Measurements from ENCODE around the gene CRYZL1.

CRYZL1 gene

DNA sequence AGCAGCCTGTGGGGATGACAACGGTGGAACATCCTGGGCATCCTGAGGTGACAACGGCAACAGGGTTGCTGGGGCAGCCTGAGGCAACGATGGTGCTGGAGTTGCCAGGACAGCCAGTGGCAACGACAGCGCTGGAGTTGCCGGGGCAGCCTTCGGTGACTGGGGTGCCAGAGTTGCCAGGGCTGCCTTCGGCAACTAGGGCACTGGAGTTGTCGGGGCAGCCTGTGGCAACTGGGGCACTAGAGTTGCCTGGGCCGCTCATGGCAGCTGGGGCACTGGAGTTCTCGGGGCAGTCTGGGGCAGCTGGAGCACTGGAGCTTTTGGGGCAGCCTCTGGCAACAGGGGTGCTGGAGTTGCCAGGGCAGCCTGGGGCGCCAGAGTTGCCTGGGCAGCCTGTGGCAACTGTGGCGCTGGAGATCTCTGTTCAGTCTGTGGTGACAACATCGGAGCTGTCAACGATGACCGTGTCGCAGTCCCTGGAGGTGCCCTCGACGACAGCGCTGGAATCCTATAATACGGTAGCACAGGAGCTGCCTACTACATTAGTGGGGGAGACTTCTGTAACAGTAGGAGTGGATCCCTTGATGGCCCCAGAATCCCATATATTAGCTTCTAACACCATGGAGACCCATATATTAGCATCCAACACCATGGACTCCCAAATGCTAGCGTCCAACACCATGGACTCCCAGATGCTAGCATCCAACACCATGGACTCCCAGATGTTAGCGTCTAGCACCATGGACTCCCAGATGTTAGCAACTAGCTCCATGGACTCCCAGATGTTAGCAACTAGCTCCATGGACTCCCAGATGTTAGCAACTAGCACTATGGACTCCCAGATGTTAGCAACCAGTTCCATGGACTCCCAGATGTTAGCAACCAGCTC is 90.5 kb downstream of the CRYZL1 start:
- TF ChIP-seq, protein P1, sequence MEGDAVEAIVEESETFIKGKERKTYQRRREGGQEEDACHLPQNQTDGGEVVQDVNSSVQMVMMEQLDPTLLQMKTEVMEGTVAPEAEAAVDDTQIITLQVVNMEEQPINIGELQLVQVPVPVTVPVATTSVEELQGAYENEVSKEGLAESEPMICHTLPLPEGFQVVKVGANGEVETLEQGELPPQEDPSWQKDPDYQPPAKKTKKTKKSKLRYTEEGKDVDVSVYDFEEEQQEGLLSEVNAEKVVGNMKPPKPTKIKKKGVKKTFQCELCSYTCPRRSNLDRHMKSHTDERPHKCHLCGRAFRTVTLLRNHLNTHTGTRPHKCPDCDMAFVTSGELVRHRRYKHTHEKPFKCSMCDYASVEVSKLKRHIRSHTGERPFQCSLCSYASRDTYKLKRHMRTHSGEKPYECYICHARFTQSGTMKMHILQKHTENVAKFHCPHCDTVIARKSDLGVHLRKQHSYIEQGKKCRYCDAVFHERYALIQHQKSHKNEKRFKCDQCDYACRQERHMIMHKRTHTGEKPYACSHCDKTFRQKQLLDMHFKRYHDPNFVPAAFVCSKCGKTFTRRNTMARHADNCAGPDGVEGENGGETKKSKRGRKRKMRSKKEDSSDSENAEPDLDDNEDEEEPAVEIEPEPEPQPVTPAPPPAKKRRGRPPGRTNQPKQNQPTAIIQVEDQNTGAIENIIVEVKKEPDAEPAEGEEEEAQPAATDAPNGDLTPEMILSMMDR (IDR thresholded peaks at IDR 0.05; ENCODE audit: control insufficient read depth, extremely low read depth, insufficient read depth) = no peak
- no peak for DNase-seq (ENCODE audit: low read depth)
- no peak overlapping the region for H3K4me3 ChIP-seq (ENCODE audit: low read depth, low read length)

DNA sequence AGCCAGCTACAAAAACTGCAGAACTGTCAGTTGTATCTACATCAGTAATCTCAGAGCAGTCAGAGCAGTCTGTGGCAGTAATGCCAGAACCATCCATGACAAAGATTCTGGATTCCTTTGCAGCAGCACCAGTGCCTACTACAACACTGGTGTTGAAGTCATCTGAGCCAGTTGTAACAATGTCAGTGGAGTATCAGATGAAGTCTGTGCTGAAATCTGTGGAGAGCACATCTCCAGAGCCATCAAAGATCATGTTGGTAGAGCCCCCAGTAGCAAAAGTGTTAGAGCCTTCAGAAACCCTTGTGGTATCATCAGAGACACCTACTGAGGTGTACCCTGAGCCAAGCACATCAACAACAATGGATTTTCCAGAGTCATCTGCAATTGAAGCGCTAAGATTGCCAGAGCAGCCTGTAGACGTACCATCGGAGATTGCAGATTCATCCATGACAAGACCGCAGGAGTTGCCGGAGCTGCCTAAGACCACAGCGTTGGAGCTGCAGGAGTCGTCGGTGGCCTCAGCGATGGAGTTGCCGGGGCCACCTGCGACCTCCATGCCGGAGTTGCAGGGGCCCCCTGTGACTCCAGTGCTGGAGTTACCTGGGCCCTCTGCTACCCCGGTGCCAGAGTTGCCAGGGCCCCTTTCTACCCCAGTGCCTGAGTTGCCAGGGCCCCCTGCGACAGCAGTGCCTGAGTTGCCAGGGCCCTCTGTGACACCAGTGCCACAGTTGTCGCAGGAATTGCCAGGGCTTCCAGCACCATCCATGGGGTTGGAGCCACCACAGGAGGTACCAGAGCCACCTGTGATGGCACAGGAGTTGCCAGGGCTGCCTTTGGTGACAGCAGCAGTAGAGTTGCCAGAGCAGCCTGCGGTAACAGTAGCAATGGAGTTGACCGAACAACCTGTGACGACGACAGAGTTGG is 91.4 kb downstream of the CRYZL1 start:
- no peak for DNase-seq (ENCODE audit: low read depth)
- TF ChIP-seq, protein P1 (IDR thresholded peaks at IDR 0.05; ENCODE audit: control insufficient read depth, extremely low read depth, insufficient read depth) = no peak
- H3K4me3 ChIP-seq (ENCODE audit: low read depth, low read length) = no peak overlapping the region

DNA sequence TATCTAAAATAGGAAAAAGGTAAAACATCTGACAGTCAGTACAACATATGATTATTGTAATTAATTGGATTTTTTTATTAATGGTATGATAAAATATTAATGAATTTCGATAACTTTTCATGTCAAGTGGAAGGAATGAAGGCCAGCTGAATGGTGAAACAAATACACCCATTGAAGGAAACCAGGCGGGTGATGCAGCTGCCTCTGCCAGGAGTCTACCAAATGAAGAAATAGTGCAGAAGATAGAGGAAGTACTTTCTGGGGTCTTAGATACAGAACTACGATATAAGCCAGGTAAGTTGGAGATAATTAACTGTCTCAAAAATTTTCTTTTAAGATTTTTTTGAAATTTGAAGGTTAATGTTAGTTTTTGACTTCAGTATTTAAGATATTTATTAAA is 95.5 kb downstream of the CRYZL1 start:
- H3K4me3 ChIP-seq (ENCODE audit: low read depth, low read length) = no peak overlapping the region
- TF ChIP-seq, protein P1 (IDR thresholded peaks at IDR 0.05; ENCODE audit: control insufficient read depth, extremely low read depth, insufficient read depth) = no peak
- no peak for DNase-seq (ENCODE audit: low read depth)

DNA sequence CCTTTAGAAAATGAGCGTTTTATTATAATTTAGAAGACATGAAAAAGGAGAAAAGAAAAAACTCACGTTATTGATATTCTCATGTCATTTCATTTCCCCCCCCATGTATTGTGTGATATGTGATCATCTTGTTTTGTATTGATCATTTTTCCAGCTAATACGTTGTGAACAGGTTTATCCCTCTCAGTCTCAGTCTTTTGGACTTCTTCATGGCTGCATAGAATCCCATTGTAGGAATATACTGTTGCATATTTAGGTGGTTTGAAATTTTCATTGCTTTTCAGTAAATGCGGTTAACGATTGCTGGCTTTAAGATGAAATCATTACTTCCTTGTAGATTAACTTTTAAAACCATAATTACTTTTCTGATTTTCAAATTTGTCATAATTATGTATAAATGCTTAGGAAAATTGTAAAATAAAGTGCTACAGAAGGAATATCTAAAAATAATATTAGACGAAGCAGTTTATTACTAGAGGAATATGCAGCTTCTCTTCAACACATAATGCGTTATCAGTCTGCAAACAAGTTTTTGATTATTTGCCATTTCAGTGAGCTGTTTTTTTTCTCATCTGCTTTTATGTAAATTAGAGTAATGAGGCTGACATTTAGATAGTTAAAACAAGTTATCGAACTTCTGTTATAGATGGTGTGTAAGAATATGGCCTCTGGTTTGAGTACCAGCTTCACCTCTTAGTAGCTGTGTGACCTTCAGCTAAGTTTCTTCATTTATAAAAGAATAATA is 96.9 kb downstream of the CRYZL1 start:
- H3K4me3 ChIP-seq (ENCODE audit: low read depth, low read length) = peak overlapping the region; percentile 69
- TF ChIP-seq, protein P1 (IDR thresholded peaks at IDR 0.05; ENCODE audit: control insufficient read depth, extremely low read depth, insufficient read depth) = no peak
- DNase-seq (ENCODE audit: low read depth) = no peak

DNA sequence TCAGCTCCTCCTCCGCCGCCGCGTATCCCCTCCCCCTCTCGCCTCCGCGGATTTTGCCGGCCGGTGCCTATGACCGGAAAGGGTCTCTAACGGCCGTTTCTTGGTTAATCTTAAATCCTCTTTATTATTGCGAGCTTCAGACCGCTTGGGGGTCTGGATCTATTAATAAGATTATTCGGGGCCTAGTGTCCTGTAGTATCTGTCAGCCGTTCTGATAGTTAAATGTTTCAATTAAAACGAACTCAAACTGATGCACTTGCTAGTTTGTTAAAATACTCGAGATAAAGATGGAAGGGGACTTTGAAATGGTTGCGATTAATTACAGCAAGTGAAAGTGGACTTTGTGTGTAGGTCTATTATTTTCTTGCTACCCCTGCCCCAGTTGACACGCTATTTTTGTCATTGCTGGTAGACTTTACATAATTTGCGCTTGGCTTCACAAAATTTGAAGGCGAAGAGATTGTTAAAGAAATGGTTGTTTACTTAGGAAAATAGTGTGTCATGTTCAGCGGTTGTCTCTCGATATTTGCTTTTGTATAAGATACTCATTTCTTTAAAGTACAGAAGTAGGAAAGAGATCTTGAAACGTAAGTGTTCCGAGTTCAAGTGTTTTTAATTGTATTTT is 97.9 kb downstream of the CRYZL1 start:
- DNase-seq (ENCODE audit: low read depth) = no peak
- TF ChIP-seq, protein P1 (IDR thresholded peaks at IDR 0.05; ENCODE audit: control insufficient read depth, extremely low read depth, insufficient read depth) = no peak
- H3K4me3 ChIP-seq (ENCODE audit: low read depth, low read length) = peak overlapping the region; percentile 69

Data from LNCaP clone FGC (cell line).